Measurements from ENCODE around the gene HOXB1. TPM values are rescaled to one million over a fixed set of nuclear protein-coding genes. Genes with fewer than 3 reads are reported as not detected.

HOXB1 gene
- total and polyA plus RNA-seq, 8 donors: 0.28 TPM; not detected in 7

DNA sequence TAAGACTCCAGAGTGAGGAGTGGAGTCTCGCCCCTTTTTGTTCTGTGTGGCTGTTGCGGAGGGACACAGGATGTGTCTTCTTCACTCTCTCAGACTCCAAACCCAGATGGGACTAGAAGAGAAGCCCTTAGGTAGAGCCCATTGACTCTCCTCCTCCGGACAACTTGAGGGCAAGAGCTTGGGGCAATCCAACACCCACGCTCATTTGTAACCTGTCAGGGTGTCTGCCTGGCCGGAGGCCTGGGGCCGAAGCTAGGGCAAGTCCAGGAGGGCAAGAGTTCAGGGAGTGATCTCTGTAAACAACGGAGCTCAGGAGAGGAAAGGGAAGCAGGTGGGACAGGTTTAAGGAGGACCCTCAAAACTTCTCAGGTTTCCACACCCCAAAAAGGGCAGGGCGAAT lies 1.4 kb upstream of the HOXB1 start:
- intact Hi-C loops (cut with DNase I; ENCODE audit: low total_unique reads): no loop called here
- Histone ChIP-seq H3K4me1 (peaks cover 0 to 4% (median under 1%) of the 10 kb centered on the region in 4 donors), H3K36me3 (no peaks in the 10 kb centered on the region), H3K9me3 (no peaks in the 10 kb centered on the region), H3K27me3 (peaks cover 0 to 45% (median 12%) of the 10 kb centered on the region in 3 donors), H3K27ac (no peak overlapping the region), H3K4me3 (no peak overlapping the region)
- no peak for DNase-seq
- no peak for TF ChIP-seq POLR2A (IDR thresholded peaks at IDR 0.05)
- no peak for TF ChIP-seq EP300 (IDR thresholded peaks at IDR 0.05)
- TF ChIP-seq POLR2AphosphoS5 (IDR thresholded peaks at IDR 0.05): no peak
- no peak for TF ChIP-seq CTCF (IDR thresholded peaks at IDR 0.05)
- 66 to 83% (median 70%) methylated on average over 8 of the region's 8 CpGs for WGBS, 5 donors

DNA sequence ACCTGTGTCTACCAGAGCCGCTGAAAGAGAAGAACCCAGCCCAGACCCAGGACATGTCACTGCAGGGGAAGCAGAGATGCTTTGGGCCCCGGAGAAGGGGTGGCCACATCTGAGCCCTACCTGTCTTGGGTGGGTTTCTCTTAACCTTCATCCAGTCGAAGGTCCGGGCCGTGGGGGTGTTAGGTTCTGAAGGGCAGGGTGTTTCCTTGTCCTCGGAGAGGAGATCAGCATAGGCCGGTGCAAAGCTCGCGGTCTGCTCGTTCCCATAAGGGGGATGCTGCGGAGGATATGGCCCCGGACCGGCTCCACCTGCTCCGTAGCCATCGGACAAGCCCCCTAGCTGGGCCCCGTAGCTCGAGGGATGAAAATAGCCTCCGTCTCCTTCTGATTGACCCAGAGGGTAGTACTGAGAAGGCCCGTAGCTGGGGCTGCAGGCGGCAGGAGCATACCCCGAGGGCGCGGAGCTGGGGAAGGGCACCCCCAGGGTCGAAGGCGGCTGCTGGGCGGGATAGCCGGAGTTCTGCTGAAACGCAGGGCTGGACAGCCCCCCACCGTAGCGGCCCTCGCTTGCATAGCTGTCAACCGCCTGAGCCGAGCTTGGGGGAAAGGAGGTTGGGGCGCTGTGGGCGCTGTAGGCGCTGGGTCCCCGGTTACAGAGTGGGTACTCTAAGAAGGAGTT lies 464 bp downstream of the HOXB1 start:
- Histone ChIP-seq H3K4me1 (peaks cover 0 to 8% (median 3%) of the 10 kb centered on the region in 4 donors), H3K36me3 (no peaks in the 10 kb centered on the region), H3K27ac (no peak overlapping the region), H3K9me3 (no peaks in the 10 kb centered on the region), H3K4me3 (no peak overlapping the region), H3K27me3 (peaks cover 0 to 64% (median 28%) of the 10 kb centered on the region in 3 donors)
- TF ChIP-seq POLR2AphosphoS5 (IDR thresholded peaks at IDR 0.05): no peak
- no peak for TF ChIP-seq CTCF (IDR thresholded peaks at IDR 0.05)
- no peak for TF ChIP-seq POLR2A (IDR thresholded peaks at IDR 0.05)
- TF ChIP-seq EP300 (IDR thresholded peaks at IDR 0.05): no peak
- WGBS, 5 donors: 60 to 84% (median 68%) methylated on average over 29 to 37 of the region's 37 CpGs
- intact Hi-C loops (cut with DNase I; ENCODE audit: low total_unique reads): no loop called here
- DNase-seq: no peak

DNA sequence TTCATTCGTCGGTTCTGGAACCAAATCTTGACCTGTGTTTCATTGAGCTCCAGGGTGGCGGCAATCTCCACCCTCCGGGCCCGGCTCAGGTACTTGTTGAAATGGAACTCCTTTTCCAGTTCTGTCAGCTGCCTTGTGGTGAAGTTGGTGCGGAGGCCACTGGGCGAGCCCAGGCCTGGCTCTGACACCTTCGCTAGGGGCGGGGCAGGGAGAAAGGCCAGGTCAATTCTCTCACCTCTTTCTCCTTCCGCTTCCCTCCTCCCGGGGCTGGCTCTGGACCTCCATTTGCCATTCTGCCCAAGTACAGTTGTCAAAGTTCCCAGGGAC lies 1.2 kb downstream of the HOXB1 start:
- Histone ChIP-seq H3K4me3 (no peak overlapping the region), H3K4me1 (peaks cover 0 to 8% (median 3%) of the 10 kb centered on the region in 4 donors), H3K36me3 (no peaks in the 10 kb centered on the region), H3K27me3 (peaks cover 0 to 71% (median 28%) of the 10 kb centered on the region in 3 donors), H3K9me3 (no peaks in the 10 kb centered on the region), H3K27ac (no peak overlapping the region)
- DNase-seq: no peak
- intact Hi-C loops (cut with DNase I; ENCODE audit: low total_unique reads): no loop called here
- no peak for TF ChIP-seq EP300 (IDR thresholded peaks at IDR 0.05)
- no peak for TF ChIP-seq CTCF (IDR thresholded peaks at IDR 0.05)
- no peak for TF ChIP-seq POLR2A (IDR thresholded peaks at IDR 0.05)
- TF ChIP-seq POLR2AphosphoS5 (IDR thresholded peaks at IDR 0.05): no peak
- 69 to 90% (median 83%) methylated on average over 6 to 11 of the region's 11 CpGs for WGBS, 5 donors

GRCh38 chr17:48528936-48529682 lies 1.7 kb downstream of the HOXB1 start:
- DNase-seq: no peak
- Histone ChIP-seq H3K9me3 (no peaks in the 10 kb centered on the region), H3K4me3 (no peak overlapping the region), H3K27ac (no peak overlapping the region), H3K36me3 (no peaks in the 10 kb centered on the region), H3K27me3 (peaks cover 0 to 76% (median 31%) of the 10 kb centered on the region in 3 donors), H3K4me1 (peaks cover 0 to 8% (median 3%) of the 10 kb centered on the region in 4 donors)
- WGBS, 5 donors: 87 to 93% (median 89%) methylated on average over 7 to 11 of the region's 11 CpGs
- intact Hi-C loops (cut with DNase I; ENCODE audit: low total_unique reads): no loop called here
- TF ChIP-seq POLR2AphosphoS5 (IDR thresholded peaks at IDR 0.05): no peak
- no peak for TF ChIP-seq POLR2A (IDR thresholded peaks at IDR 0.05)
- TF ChIP-seq CTCF (IDR thresholded peaks at IDR 0.05): no peak
- TF ChIP-seq EP300 (IDR thresholded peaks at IDR 0.05): no peak
